BE2C (cell line): ENCODE measurements around the gene NDUFB10.

Experiments
- DNase-seq: peaks from one replicate; pipeline ENCODE4 v3.0.0-alpha.2; 2020
- H3K27me3 ChIP-seq: fragments of 250-450 bp; sonication (Bioruptor Pico); 2 replicates; pipeline ENCODE4 v1.5.1; 2020; ENCODE audit warnings: mild to moderate bottlenecking
- H3K36me3 ChIP-seq: fragments of 250-450 bp; sonication (Bioruptor Pico); 2 replicates; pipeline ENCODE4 v1.5.1; 2020; ENCODE audit warnings: mild to moderate bottlenecking
- H3K4me1 ChIP-seq: fragments of 250-450 bp; sonication (Bioruptor Pico); 2 replicates; pipeline ENCODE4 v1.5.1; 2020
- H3K4me3 ChIP-seq: 2 replicates; pipeline ENCODE4 v1.5.1; 2011; ENCODE audit warnings: low read depth, low read length
- H3K9me3 ChIP-seq: fragments of 250-450 bp; sonication (Bioruptor Pico); 2 replicates; pipeline ENCODE4 v1.5.1; 2020
- TF ChIP-seq, protein P1 (sequence below): IDR thresholded peaks from 2 replicates; pipeline ENCODE4 v1.5.1; 2012; ENCODE audit warnings: mild to moderate bottlenecking, low read depth, low read length

The NDUFB10 gene

DNA sequence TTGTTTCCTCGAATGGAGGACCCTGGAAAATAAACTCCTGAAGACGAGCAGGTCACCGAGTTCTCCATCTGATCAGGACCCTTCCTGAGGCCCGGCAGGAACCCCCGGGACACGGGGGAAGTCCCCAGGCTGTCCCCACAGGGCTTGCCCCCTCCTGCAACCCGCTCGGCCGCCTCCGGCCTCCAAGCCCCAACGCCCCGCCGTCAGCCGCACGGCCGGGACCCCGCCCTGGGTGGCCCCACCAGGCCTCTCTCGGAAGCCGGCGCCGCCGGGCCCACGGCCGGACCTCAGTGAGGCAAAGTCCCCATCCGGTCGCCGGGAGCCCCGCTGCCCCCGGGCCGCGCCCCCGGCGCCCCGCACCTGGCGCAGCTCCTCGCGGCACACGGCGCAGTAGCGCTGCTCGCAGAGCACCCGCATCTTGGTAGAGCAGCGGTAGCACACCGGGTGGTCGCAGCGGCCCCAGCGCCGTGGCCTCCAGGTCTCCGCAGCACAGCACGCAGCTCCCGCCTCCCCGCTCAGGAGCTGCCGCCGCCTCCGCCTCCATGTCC, 49.9 kb downstream of the NDUFB10 start:
- Histone ChIP-seq H3K27me3 (no peaks in the 10 kb centered on the region), H3K4me1 (peaks cover 26% of the 10 kb centered on the region), H3K36me3 (peaks cover 17% of the 10 kb centered on the region), H3K9me3 (no peaks in the 10 kb centered on the region), H3K4me3 (peak overlapping the region; percentile 91)
- TF ChIP-seq, protein P1, sequence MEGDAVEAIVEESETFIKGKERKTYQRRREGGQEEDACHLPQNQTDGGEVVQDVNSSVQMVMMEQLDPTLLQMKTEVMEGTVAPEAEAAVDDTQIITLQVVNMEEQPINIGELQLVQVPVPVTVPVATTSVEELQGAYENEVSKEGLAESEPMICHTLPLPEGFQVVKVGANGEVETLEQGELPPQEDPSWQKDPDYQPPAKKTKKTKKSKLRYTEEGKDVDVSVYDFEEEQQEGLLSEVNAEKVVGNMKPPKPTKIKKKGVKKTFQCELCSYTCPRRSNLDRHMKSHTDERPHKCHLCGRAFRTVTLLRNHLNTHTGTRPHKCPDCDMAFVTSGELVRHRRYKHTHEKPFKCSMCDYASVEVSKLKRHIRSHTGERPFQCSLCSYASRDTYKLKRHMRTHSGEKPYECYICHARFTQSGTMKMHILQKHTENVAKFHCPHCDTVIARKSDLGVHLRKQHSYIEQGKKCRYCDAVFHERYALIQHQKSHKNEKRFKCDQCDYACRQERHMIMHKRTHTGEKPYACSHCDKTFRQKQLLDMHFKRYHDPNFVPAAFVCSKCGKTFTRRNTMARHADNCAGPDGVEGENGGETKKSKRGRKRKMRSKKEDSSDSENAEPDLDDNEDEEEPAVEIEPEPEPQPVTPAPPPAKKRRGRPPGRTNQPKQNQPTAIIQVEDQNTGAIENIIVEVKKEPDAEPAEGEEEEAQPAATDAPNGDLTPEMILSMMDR, result no peak
- DNase-seq, result no peak

DNA sequence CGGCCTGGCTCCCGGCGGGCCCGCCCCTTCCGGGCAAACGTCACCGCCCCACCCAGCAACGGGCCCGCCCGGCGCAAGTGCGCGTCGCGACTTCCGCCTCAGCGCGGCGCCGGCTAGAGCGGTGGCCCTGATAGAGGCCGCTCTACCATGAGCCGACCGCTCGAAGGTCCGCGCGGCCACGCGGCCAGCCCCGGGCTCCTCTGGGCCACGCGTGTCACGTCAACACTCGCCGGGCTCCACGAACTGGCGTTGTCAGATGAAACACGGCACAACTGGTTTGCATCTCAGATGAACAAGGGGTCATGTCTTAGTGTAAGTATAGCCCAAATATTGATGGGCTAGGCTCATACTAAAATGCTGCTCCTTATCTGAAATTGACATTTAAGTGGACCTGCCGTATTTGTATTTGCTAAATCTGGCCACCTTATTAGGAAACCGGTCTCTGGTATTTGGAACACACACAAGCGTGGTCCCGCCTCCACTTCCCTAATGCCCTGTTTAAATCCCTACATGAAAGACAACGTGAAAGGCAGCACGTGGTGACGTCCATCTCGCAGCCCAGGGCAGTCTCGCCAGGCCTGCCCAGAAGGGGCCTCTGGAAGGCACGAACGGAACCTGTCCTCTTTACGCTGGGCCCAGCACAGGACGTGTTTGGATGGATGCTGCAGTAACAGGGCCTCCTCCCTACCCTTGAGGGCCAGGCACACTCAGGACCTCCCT, 50.6 kb downstream of the NDUFB10 start, which contains the start of gene ZNF598:
TSS of gene ZNF598 (minus strand) at position 31 of the 720 bp plus-strand sequence.
- Histone ChIP-seq H3K4me3 (peak within 1 kb of the TSS; percentile 91), H3K9me3 (no peaks in the 10 kb centered on the region), H3K27me3 (no peaks in the 10 kb centered on the region), H3K4me1 (peaks cover 19% of the 10 kb centered on the region), H3K36me3 (peaks cover 11% of the 10 kb centered on the region)
- peak; percentile 91 for DNase-seq
- TF ChIP-seq, protein P1, result no peak
